GM12878 (cell line): Measurements from ENCODE around the gene OR10H2. TPM values are rescaled to one million over a fixed set of nuclear protein-coding genes. Genes with fewer than 3 reads are reported as not detected.

Source experiments
- ATAC-seq: fragments of 200-7000 bp; cut with Tn5 transposase; 3 replicates; pipeline ENCODE4 v1.9.1; 2020; ENCODE audit warnings: mild to moderate bottlenecking, moderate library complexity
- BruUV-seq: library from RNA; stranded (reverse); fragments of 400-500 nt; replicated peaks from 2 replicates; lab custom pipeline; 2021; lab: Mats Ljungman, UMichigan
- CTCF ChIA-PET: fragments of 300-600 bp; sonication (Branson Sonifier 250); formaldehyde crosslinking; extraction: SDS; loops from one replicate; lab custom pipeline; 2021; ENCODE audit warnings: inconsistent platforms; lab: Yijun Ruan, JAX
- POLR2A ChIA-PET: fragments of 350-600 bp; formaldehyde crosslinking; extraction: SDS; loops from one replicate; lab custom pipeline; 2021; ENCODE audit warnings: inconsistent platforms; lab: Charles Lee
- RAD21 ChIA-PET: fragments of 300-600 bp; sonication (Branson Sonifier 250); formaldehyde crosslinking; loops from one replicate; lab custom pipeline; 2023; ENCODE audit warnings: antibody characterized with exemption; ENCODE audit not compliant: unreplicated experiment; lab: Charles Lee
- SMC1A ChIA-PET: fragments of 300-600 bp; sonication (Branson Sonifier 250); formaldehyde crosslinking; loops from one replicate; lab custom pipeline; 2023; ENCODE audit not compliant: unreplicated experiment, uncharacterized antibody; lab: Charles Lee
- DNase-seq: peaks from one replicate; pipeline ENCODE4 v3.0.0-alpha.2; 2011; ENCODE audit warnings: low read depth, low spot score
- FAIRE-seq: peaks from 3 replicates; lab custom pipeline; 2011; peaks lifted over from hg19 to GRCh38; lab: Jason Lieb, UNC
- H2AFZ ChIP-seq: 2 replicates; pipeline ENCODE4 v1.6.0; 2011; ENCODE audit warnings: low read depth, low read length, control low read depth; ENCODE audit not compliant: control insufficient read depth
- H3K27ac ChIP-seq: 2 replicates; pipeline ENCODE4 v1.5.1; 2011; ENCODE audit warnings: control low read depth; ENCODE audit not compliant: control insufficient read depth, insufficient read depth
- H3K27me3 ChIP-seq, 2 experiments: replicated peaks in 1 of 2; 2 replicates each; pipeline versions ENCODE4 v1.6.0 to v1.6.1; 2011; ENCODE audit warnings: low read length in 1 of 2; ENCODE audit not compliant: control insufficient read depth in 2 of 2, insufficient read depth in 2 of 2
- H3K36me3 ChIP-seq, 2 experiments: 2 replicates each; pipeline ENCODE4 v1.5.1; 2011; ENCODE audit warnings: low read length in 1 of 2; ENCODE audit not compliant: control insufficient read depth in 2 of 2, insufficient read depth in 2 of 2
- H3K4me1 ChIP-seq: 2 replicates; pipeline ENCODE4 v1.6.1; 2011; ENCODE audit warnings: mild to moderate bottlenecking, low read length, moderate library complexity, mixed read lengths; ENCODE audit not compliant: control insufficient read depth, insufficient read depth
- H3K4me2 ChIP-seq: 2 replicates; pipeline ENCODE4 v1.6.0; 2011; ENCODE audit warnings: control low read depth; ENCODE audit not compliant: control insufficient read depth, insufficient read depth
- H3K4me3 ChIP-seq: fragments of 200-600 bp; sonication (generic); 2 replicates; pipeline ENCODE4 v1.5.1; 2016
- H3K79me2 ChIP-seq: 2 replicates; pipeline ENCODE4 v1.6.0; 2011; ENCODE audit warnings: low read length; ENCODE audit not compliant: control insufficient read depth, insufficient read depth
- H3K9ac ChIP-seq: 2 replicates; pipeline ENCODE4 v1.8.0; 2011; ENCODE audit warnings: low read length, control low read depth, mixed read lengths; ENCODE audit not compliant: control insufficient read depth, insufficient read depth
- H3K9me3 ChIP-seq: replicated peaks from 3 replicates; pipeline ENCODE4 v1.5.1; 2011; ENCODE audit warnings: mild to moderate bottlenecking, low read length; ENCODE audit not compliant: control insufficient read depth, insufficient read depth
- H4K20me1 ChIP-seq: 2 replicates; pipeline ENCODE4 v1.6.0; 2011; ENCODE audit not compliant: control insufficient read depth, insufficient read depth
- BCL11A ChIP-seq: IDR thresholded peaks from 2 replicates; pipeline ENCODE4 v1.6.1; 2011; ENCODE audit warnings: low read depth, low read length
- JUND ChIP-seq: IDR thresholded peaks from 2 replicates; pipeline ENCODE4 v1.6.1; 2012; ENCODE audit warnings: low read depth, mild to moderate bottlenecking, low read length, improper control_type of control experiment, moderate library complexity
- MYC ChIP-seq: IDR thresholded peaks from 2 replicates; pipeline ENCODE4 v1.6.1; 2011; ENCODE audit warnings: mild to moderate bottlenecking, low read length, moderate library complexity, inconsistent platforms; ENCODE audit not compliant: insufficient read depth, insufficient replicate concordance, insufficient read length, severe bottlenecking
- RELA ChIP-seq: fragments of 450-650 bp; IDR thresholded peaks from 2 replicates; pipeline ENCODE4 v1.8.0; 2014; ENCODE audit warnings: borderline replicate concordance; ENCODE audit not compliant: partially characterized antibody
- SRF ChIP-seq, 2 experiments: IDR thresholded peaks; 2 replicates each; pipeline ENCODE4 v1.6.1; 2011; ENCODE audit warnings: low read depth in 2 of 2, low read length in 2 of 2, mild to moderate bottlenecking in 1 of 2, moderate library complexity in 1 of 2
- TBL1XR1 ChIP-seq: IDR thresholded peaks from 2 replicates; pipeline ENCODE4 v1.6.1; 2012; ENCODE audit warnings: low read depth, low read length, improper control_type of control experiment
- ZBED1 ChIP-seq: IDR thresholded peaks from 2 replicates; pipeline ENCODE4 v1.6.1; 2016; ENCODE audit warnings: borderline replicate concordance
- WGBS: methylation state at CpG from one replicate; pipeline ENCODE4 v1.1.6; 2016; ENCODE audit warnings: low lambda C conversion rate; ENCODE audit not compliant: insufficient replicate concordance, insufficient coverage; ENCODE audit errors: missing lambda C conversion rate; 5-methylcytosine and 5-hydroxymethylcytosine counted together
- in situ Hi-C: fragments of 300-500 bp; cut with MboI; formaldehyde crosslinking; loops from 9 replicates; pipeline ENCODE4 v1.14.3; 2018; ENCODE audit warnings: mixed read lengths
- intact Hi-C: fragments of 100-400 bp; cut with micrococcal nuclease; formaldehyde crosslinking; loops from one replicate; pipeline ENCODE4 v1.14.2; 2022; ENCODE audit not compliant: unreplicated experiment
- polyA plus RNA-seq, 11 experiments: library from polyadenylated mRNA; depleted of rRNA in 4 of 11; unstranded in 6 of 11; stranded (reverse) in 5 of 11; fragments of >200 nt; fragmentation: Nextera tagmentation in 4 of 11; fragmentation: Illumina TruSeq in 1 of 11; extraction: Ambion mirVana in 4 of 11; extraction: Trizol in 1 of 11; gene quantifications; 1 replicate in 1 of 11; 2 replicates in 10 of 11; pipeline versions ENCODE4 v1.2.1 to v1.2.3, GENCODE V29; 2011 to 2016; ENCODE audit warnings: inconsistent platforms in 2 of 11, missing spikeins in 2 of 11, low read depth in 1 of 11
- total RNA-seq, 4 experiments: library from RNA; depleted of rRNA in 3 of 4; stranded (reverse); fragments of >200 nt in 3 of 4; fragmentation: Illumina TruSeq in 1 of 4; extraction: Trizol in 1 of 4; gene quantifications; 2 replicates each; pipeline versions ENCODE4 v1.2.1 to v1.2.3, GENCODE V29; 2013 to 2021
- TF ChIP-seq, protein P1 (sequence below): fragments of 450-650 bp; IDR thresholded peaks from 2 replicates; pipeline ENCODE4 v1.6.1; 2016; ENCODE audit warnings: mild to moderate bottlenecking
- TF ChIP-seq, protein P2 (sequence below): IDR thresholded peaks from 2 replicates; pipeline ENCODE4 v1.6.1; 2012; ENCODE audit warnings: low read depth, low read length, improper control_type of control experiment

Gene OR10H2
- total and polyA plus RNA-seq, 10 of the 15 experiments (the other 5 are each of a cell fraction or from before 2014, with no cell fraction given), result not detected

DNA sequence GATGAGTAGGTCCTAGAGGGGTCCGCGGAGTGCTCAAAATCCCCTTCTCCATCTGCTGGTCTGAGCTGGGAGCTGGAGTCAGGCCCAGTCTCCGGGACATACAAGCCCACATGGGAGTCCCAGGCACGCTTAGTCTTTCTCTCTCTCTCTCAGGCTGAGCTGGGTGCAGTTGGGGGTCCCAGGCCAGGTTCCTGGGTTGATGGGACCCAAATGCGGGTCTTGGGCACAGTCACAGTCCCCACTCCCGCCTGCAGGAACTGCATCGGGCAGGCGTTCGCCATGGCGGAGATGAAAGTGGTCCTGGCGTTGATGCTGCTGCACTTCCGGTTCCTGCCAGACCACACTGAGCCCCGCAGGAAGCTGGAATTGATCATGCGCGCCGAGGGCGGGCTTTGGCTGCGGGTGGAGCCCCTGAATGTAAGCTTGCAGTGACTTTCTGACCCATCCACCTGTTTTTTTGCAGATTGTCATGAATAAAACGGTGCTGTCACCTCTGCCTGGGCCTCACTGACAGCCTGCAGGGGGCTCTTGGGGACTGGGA, 31.1 kb upstream of the OR10H2 start:
- POLR2A ChIA-PET, result no interaction called here
- RAD21 ChIA-PET, result no interaction called here
- no peaks in the 10 kb centered on the region for H4K20me1 ChIP-seq
- intact Hi-C loops, result no loop called here
- H3K4me2 ChIP-seq, result no peak overlapping the region
- H3K36me3 ChIP-seq, result no peaks in the 10 kb centered on the region
- ATAC-seq (no peak), DNase-seq (no peak), FAIRE-seq (no peak)
- H3K27ac ChIP-seq, result no peak overlapping the region
- CTCF ChIA-PET, result no interaction called here
- in situ Hi-C loops, result no loop called here
- H3K79me2 ChIP-seq, result no peaks in the 10 kb centered on the region
- H3K4me3 ChIP-seq, result no peak overlapping the region
- no peak overlapping the region for H2AFZ ChIP-seq
- 29% methylated on average over 19 of the region's 19 CpGs for WGBS
- BruUV-seq, result no TSS peak
- H3K9me3 ChIP-seq, result no peaks in the 10 kb centered on the region; the same call in 2 of the 3 replicates
- SMC1A ChIA-PET, result no interaction called here
- H3K9ac ChIP-seq, result no peak overlapping the region
- H3K4me1 ChIP-seq, result no peaks in the 10 kb centered on the region
- TF ChIP-seq TBL1XR1 (no peak), RELA (no peak), JUND (no peak), ZBED1 (no peak), BCL11A (no peak), SRF (IDR thresholded peaks at IDR 0.05; ENCODE audit: low read depth in 2 of 2, low read length in 2 of 2) (no peak), MYC (no peak)
- TF ChIP-seq, protein P1, sequence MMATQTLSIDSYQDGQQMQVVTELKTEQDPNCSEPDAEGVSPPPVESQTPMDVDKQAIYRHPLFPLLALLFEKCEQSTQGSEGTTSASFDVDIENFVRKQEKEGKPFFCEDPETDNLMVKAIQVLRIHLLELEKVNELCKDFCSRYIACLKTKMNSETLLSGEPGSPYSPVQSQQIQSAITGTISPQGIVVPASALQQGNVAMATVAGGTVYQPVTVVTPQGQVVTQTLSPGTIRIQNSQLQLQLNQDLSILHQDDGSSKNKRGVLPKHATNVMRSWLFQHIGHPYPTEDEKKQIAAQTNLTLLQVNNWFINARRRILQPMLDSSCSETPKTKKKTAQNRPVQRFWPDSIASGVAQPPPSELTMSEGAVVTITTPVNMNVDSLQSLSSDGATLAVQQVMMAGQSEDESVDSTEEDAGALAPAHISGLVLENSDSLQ, result no peak
- TF ChIP-seq, protein P2, sequence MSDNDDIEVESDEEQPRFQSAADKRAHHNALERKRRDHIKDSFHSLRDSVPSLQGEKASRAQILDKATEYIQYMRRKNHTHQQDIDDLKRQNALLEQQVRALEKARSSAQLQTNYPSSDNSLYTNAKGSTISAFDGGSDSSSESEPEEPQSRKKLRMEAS, result no peak
- no peaks in the 10 kb centered on the region for H3K27me3 ChIP-seq
